CD4-positive, alpha-beta T cell treated with Interleukin-1 beta for 1 hour (primary cell): ENCODE data around the gene PNKD.

Experiments used
- DNase-seq, 2 donors: peaks; one replicate each; pipeline ENCODE4 v3.0.0-alpha.2; 2020 to 2022

PNKD gene

DNA sequence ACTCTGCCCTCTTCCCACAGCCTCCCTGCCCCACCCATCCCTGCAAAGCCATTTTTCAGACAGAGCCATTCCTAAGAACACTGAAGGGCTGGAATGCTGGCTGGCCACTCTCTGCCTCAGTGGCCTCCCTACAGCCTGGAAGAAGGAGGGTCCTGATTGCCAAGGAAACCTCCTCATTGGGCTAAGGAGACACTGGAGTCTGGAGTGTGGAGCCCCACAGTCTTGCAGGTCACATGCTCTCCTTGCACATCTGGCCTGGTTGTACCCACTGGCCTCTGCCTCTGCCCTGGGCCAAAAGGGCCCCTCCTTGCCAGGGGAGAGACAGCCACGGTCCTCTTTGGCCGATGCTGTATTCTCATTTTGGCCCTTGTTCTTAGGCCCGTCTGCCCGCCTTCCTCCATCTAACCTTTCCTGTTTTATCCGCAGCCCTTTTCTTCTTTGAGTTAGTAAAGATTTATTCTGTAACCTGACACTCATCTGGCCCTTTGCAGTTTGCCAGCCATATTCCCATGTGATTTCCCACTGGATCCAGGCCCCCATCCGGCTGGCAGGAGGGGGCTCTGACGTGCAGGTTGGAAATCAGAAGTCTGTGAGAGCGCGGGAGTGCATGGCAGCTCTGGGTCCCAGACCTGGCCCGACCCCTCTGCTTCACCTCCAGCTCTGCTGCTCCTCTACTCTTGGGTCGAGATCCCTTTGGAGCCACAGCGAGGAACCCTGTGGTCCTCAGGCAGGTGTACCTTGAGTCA lies 75.3 kb downstream of the PNKD start:
- DNase-seq = no peak

- no peak for DNase-seq
These were observed 76.9 kb downstream of the PNKD start for GRCh38 chr2:218347172-218347571.

- no peak for DNase-seq
These were observed 83.7 kb downstream of the PNKD start for GRCh38 chr2:218354045-218354444.

- no peak for DNase-seq
These were observed 84.6 kb downstream of the PNKD start for GRCh38 chr2:218354850-218355443.

- no peak for DNase-seq
These were observed 87.2 kb downstream of the PNKD start for GRCh38 chr2:218357236-218358177.

DNA sequence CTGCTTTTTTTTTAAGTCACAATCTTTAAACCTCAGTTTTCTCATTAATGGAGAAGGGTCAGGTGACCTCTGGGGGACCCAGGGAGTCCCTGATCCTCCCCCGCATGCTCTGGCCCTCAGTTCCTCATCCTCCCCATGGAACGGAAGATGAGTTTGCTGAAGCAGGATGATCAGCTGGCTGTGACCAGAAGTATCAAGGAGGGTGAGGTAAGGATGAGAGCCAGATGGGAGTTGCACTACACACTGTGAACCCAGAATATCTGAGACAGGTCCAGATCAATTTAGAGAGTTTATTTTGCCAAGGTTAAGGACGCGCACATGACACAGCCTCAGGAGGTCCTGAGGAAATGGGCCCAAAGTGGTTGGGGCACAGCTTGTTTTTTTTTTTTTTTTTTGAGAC lies 90.1 kb downstream of the PNKD start:
- peak in 1 of 2 donors; percentile 46 for DNase-seq

GRCh38 chr2:218362606-218363005 lies 92.3 kb downstream of the PNKD start:
- DNase-seq = no peak

DNA sequence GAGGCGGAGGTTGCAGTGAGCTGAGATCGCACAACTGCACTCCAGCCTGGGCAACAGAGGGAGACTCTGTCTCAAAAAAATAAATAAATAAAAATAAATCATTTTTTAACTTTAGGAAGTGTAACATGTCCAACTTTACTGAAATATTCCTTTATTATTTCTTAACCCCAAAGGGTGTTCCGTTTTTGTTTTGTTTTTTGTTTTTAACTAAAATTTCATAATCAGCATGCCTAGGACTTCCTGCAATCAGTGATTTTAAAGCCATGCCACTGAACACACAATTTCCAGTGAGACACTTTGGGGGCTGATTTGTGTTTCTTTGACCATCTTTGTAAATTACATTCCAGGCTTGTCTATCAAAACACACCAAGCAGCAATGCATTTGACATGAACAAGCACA lies 93.4 kb downstream of the PNKD start:
- no peak for DNase-seq

- no peak for DNase-seq
These were observed 93.9 kb downstream of the PNKD start for GRCh38 chr2:218364196-218364595.

GRCh38 chr2:218366621-218367414 lies 96.5 kb downstream of the PNKD start:
- no peak for DNase-seq

- peak; percentile 83 to 88 for DNase-seq
These were observed 97.3 kb downstream of the PNKD start for GRCh38 chr2:218367415-218368149.

DNA sequence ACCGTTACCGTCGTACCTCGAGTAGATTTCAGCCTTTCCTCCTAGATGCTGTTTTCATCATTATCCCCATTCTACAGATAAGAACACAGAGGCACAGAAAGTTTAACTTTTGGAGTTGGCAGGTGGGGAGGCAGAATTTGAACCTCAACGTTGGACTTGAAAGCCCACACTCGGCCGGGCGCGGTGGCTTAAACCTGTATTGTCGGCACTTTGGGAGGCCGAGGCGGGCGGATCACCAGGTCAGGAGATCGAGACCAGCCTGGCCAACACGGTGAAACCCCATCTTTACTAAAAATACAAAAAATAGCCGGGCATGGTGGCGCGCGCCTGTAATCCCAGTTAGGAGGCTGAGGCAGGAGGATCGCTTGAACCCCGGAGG lies 97.8 kb downstream of the PNKD start:
- DNase-seq = no peak

GRCh38 chr2:218368621-218369153 lies 98.4 kb downstream of the PNKD start:
- peak in 1 of 2 donors; percentile 46 for DNase-seq

DNA sequence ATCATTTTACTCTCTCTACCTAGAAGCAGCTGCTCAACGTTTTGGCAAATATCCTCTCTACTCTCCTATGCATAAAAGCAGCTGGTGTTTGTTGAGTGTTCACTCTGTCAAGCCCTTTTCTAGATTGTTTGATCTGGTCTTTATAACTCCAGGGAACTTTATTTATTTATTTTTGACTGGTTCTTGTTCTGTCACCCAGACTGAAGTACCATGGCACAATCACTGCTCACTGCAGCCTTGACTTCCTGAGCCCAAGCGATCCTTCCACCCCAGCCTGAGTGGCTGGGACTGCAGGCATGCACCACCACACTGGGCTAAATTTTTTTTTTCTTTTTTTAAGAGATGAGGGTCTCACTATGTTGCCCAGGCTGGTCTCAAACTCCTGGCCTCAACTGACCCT lies 99.0 kb downstream of the PNKD start:
- DNase-seq = no peak

DNA sequence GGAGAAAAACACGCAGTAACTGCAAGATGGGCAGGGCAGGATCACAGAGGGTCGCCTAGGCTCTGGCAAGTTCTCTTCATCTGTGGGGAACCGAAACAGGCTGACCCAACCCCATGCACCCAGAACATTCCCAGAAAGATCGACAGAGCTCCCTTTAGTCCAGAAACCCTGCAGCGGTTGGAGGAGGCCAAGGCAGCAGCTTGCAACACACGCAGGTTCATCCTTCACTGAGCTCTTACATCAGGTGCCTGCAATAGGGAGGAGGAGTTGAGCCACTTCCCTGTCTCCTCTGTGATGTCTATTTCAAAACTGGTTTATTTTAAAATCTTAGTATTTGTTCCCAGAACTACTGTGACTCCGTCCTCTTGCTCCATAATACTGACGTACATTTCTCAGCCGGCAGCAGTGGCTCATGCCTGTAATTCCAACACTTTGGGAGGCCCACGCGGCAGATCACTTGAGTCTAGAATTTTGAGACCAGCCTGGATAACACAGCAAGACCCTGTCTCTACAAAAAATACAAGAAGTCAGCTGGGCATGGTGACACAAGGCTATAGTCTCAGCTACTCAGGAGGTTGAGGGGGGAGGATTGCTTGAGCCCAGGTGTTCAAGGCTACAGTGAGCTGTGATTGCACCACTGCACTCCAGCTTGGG lies 100.2 kb downstream of the PNKD start:
- peak in 1 of 2 donors; percentile 68 for DNase-seq

- DNase-seq = no peak
These were observed 101.6 kb downstream of the PNKD start for GRCh38 chr2:218371983-218372350.

- DNase-seq = no peak
These were observed 104.5 kb downstream of the PNKD start for GRCh38 chr2:218374795-218375194.

DNA sequence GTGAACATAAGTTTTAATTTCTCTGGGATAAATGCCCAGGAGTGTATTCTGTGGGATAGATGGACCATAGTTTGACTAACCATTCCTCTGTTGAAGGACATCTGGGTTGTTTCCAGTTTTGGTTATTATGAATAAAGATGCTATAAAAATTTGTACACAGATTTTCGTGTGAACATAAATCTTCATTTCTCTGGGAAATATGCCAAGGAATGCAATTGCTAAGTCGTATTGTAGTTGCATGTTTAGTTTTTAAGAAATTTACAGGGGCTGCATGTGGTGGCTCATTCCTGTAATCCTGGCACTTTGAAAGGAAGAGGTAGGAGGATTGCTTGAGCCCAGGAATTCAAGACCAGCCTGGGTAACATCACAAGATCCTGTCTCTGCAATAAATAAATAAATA lies 104.9 kb downstream of the PNKD start:
- no peak for DNase-seq

- peak in 1 of 2 donors; percentile 66 for DNase-seq
These were observed 107.7 kb downstream of the PNKD start for GRCh38 chr2:218378053-218378452.

DNA sequence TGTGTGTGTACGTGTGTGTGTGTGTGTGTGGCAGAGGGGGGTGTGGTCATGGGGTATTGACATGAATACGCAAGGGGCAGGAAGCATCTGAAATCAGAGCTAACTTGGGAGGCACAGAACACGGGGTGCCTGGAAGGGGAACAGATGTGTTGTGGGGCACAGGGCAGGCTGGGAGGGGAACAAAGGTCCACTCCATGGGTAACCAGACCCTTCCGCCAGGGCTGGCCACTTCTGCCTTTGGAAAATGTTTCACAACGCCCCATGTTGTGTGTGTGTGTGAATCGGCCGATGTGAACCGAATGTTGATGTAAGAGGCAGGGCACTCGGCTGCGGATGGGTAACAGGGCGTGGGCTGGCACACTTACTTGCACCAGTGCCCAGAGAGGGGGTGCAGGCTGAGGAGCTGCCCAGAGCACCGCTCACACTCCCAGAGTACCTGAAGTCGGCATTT lies 111.6 kb downstream of the PNKD start, which contains the start of gene SLC11A1:
Gene SLC11A1, plus strand, starts transcription at position 358 of the 451 bp plus-strand sequence. CDS start 96 bp downstream, outside the sequence.
- DNase-seq = peak in 1 of 2 donors; percentile 79

DNA sequence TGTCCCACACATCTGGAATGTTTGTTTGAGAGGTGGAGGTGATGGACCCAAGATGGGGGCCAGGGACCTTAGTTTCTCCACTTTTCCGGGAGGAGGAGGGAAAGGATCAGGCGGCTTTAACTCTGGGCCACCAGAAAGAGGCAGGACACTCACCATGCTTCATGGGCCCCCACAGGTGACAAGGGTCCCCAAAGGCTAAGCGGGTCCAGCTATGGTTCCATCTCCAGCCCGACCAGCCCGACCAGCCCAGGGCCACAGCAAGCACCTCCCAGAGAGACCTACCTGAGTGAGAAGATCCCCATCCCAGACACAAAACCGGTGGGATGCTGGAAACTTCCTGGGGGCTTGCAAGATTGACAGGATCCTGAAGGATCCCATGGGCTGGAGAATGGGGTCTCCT lies 112.5 kb downstream of the PNKD start:
- no peak for DNase-seq
